ENCODE results near the gene C2CD3.

Gene C2CD3

DNA sequence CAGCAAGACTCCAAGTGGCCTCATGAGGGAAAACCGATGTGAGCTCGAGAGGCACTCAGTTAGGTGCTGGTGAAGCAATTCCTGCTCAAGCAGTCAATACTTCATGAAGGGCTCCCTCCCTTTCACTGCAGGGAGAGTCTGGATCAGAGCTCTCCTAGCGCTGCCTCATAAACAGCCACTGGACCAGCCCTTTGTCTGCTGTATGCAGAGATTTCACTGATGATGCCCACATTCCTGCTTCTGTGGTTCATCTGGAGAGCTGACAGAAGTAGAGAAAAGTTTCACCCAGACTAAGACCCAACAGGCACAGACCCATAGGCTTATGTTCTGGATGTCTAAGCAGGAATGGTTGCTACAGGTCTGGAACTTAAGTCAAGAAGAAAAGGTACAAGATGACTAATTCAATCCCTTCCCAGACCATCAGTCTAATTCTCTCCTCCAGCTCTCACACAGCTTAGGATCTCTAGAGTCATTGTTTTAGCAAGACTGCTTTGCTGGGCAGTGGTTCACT, 192.2 kb downstream of the C2CD3 start:
- DNase-seq = no peak

DNA sequence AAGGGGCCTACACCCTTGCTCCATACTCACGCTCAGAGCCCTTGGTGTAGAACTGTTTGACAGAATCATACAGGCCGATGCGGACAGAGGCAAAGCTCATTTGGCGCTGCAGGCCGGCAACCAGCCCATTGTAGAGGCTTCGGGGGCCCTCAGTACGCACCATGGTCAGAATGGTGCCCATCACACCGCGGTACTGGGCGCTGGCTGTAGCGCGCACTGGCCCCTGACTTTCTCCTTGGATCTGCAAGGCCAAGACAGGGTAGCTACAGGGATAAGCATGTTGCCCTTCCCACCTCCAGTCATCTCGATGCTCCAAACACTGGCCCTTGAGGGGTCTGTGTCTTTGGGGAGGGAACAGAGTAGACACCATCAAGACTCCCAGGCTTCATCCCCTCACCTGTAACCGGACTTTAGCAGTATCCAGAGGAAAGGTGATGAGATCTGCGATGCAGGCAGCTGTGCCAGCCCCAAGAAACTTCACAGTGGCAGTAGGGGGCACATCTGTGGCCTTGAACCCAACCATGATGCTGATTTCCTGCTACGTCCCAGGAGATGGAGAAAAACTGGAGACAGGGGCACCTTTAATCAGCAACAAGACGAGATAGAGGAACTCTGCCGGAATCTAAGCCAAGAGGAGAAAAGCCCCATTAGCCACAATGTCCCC, 192.8 kb downstream of the C2CD3 start:
- no peak for DNase-seq

DNA sequence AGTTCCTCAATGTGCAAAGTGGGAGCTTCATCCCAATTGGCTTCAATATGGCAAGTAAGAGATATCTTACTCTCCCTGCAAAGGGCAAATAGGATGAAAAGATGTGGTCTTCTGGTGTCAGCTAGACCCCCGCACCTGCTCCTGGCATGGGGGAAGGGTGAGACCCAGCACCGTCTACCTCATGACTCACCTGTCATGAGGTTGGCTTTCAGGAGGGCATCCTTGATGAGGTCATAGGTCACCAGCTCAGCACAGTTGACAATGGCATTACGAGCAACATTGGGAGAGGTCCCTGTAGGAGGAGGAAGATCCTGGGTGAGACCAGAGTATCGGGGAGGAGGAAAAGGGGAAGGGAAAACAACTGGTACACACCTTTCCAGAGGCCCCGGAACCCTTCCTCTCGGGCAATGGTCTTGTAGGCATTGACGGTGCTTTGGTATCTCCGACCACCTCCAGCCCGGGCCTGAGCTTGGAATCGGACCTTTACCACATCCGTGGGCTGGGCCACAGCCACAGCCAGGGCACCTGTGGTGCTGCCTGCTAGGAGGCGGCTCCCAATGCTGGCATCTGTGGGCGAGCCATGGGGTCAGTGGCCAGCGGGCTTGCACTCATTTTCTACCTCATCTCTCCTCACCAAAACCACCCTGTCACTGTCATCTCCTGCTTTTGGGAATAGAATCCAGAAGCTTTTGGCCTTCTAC, 194.2 kb downstream of the C2CD3 start:
- no peak for DNase-seq

DNA sequence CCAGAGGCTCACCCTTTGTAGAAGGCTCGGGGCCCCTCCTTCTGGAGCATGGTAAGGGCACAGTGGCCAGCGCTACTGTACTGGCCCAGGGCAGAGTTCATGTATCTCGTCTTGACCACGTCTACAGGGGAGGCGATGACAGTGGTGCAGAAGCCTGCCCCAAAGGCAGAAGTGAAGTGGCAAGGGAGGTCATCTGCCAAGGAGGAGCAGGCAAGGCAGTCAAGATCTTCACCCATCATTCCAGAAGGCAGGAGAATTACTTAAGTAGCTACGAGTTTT, 195.4 kb downstream of the C2CD3 start:
- DNase-seq = no peak

GRCh38 chr11:73974604-73975478, 196.0 kb downstream of the C2CD3 start:
- DNase-seq = no peak

- DNase-seq = no peak
These were observed 198.0 kb downstream of the C2CD3 start for GRCh38 chr11:73972620-73973449.

DNA sequence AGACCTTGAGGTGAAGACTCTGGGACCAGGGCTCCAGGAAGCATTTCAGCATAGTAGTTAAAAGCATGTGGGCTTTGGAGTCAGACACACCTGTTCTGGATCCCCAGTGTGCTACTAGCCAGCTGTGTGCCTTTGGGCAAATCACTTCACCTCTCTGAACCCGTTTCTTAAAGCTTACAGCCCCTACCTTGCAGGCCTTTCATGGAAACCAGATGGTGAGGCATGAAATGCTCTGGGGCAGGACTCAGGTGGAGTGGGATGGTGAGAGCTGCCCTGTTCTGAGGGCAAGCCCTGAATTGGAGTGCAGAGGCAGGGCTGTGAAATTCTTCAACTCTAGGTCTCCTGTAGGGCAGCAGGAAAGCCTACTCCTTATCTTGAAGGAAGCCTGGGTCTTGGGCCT, 198.6 kb downstream of the C2CD3 start:
- no peak for DNase-seq

- no peak for DNase-seq
These were observed 199.6 kb downstream of the C2CD3 start for GRCh38 chr11:73971175-73971719.

- DNase-seq = no peak
These were observed 200.6 kb downstream of the C2CD3 start for GRCh38 chr11:73969991-73970800.

GRCh38 chr11:73969091-73969490, 201.7 kb downstream of the C2CD3 start:
- no peak for DNase-seq

DNA sequence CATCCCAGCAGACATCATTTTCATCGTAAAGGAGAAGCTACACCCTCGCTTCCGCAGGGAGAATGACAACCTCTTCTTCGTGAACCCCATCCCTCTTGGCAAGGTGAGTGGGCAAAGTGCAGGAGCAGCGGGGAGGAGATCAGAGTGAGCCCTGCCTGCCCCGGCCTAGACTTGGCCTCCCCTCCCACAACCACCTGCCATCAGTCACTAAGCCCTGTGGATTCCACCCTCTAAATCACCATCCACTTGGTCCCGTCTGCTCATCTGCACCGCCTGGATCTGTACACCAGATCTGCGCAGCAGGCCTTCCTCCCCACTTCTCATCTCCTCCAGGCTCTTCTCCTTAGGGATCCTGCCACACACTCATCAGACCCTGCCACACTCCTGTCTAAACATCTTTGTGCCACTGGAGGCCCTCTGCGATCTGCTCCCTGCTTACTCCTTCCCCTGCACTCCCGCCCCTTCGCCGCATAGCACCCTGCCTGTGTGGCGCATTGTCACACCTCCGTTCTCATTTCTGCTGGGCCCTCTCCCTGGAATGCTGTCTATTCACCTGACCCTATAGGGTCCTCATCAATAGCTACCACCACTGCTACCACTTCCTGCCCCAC, 202.3 kb downstream of the C2CD3 start:
- no peak for DNase-seq

DNA sequence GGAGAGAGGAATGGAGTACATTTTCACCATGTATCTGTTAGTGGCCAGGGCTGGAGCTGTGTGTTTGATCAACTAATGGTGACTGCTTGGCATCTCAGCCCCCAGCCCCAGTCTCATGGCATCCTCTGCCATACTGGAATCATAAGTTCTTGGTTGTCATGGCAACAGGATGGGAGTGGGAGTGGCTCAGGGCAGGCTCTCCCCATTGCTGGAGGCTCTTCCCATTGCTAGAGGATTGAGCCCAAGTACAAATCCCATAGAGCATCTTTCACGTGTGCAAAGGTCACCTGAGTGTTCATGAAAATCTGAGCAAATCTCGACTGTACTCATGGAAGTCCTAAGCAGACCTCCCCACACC, 205.1 kb downstream of the C2CD3 start:
- no peak for DNase-seq

DNA sequence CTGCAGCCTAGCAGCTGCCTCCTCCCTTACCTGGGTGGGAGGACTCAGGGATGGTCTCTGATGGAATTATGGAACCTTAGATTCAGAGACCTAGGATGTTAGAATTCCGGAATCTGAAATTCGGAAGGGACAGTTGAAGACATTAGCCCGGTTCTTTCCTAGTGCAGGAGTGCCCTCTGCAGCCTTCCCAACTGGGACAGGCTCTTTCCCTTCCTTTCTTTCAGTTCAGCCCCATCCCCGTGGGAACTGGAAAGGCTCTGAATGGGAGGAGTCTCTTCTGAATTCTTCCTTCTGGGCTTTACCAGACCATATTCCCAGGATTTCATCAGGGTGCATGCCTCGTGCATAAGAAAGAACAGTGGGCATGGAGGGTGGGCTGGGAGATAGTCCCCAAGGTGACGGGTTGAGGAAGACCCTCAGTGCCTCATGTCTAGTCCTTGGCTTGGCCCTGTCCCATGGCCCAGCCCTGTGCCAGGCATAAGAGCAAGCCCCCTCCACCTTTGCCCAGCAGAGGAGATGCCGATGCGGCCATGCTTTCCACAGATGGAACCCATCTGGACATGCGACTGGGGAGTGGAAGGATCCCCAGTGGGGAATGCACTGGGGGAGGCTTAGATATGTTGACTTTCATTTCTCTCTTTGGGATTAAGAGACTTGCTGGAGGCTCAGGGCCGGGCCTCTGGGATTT, 205.6 kb downstream of the C2CD3 start:
- DNase-seq = no peak

GRCh38 chr11:73963861-73964260, 206.9 kb downstream of the C2CD3 start:
- no peak for DNase-seq
